Stimulated activated CD8-positive, alpha-beta memory T cell treated with anti-CD3 and anti-CD28 coated beads, Interleukin-4, amount 100 ng/mL, for 4 hours (primary cell): ENCODE data around the gene ORMDL1.

Experiments used
- DNase-seq, 2 donors: peaks; one replicate each; pipeline ENCODE4 v3.0.0-alpha.2; 2020; ENCODE audit warnings: low read depth in 2 of 2, low spot score in 1 of 2

The ORMDL1 gene, protein sequence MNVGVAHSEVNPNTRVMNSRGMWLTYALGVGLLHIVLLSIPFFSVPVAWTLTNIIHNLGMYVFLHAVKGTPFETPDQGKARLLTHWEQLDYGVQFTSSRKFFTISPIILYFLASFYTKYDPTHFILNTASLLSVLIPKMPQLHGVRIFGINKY

DNA sequence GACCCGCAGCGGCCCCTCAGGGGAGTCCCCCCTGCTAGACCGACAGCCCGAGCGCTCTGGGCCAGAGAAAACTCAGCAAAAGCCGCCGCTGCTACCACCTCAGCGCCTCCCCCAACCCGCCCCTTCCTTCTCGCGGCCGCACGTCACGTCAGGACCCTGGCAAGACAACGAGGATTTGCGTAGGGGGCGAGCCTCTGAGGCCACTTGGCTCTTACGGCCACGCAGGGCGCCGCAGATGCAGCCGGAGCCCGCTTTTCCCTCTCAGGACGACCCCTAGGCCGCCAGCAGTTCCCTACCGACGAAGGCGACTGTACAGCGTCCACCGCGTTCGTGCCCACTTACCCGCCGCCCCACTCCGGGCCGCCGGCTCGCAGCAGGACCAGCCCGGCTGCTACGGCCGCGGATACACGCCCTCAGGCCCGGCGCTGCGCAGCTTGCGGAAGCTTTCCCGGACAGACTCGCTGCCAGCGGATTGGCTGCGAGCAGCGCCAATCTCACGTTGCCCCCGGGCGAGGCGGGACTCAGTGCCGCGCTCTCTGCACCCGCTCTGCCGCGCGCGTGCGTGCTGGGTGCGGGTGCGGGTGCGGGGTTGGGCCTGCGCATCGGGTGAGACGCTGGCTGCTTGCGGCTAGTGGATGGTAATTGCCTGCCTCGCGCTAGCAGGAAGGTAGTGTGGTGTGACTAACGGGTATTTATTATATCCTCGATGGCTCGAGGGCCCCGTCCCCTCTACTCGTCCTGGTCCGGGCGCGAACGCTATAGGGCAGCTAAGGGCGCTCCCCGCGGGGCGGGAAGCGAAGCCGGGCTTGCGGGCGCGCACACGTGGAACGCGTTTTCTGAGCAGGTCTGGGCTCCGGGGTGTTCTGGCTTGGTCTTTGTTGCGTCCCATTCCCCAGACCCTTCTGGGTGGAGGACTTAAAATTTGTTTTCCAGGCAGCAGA lies at the start of gene ORMDL1, which contains the start of gene PMS1:
ORMDL1 (minus strand) TSS at position 413 of the 941 bp plus-strand sequence. CDS start 1,744 bp downstream, outside the sequence.
PMS1 (plus strand) TSS at position 524 of the 941 bp plus-strand sequence. CDS start 7,360 bp downstream, outside the sequence.
- peak; percentile 77 to 90 for DNase-seq

DNA sequence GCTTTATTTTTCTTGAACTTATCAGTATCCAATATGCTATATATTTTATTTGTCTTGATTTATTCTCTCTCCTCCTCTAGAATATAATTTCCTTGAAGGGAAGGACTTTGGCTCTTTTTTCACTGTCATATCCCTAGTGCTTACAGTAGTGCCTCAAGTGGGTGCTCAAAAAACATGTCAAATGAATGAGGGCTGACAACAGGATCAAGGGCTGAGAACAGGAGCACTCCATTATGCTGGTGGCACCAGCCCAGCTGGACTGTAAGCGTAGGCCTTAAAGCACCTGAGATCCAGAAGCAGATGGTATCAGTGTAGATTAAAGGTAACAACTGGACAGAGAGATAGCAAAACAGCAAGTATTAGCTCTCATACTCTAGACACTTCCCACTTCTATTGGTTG lies 46.4 kb upstream of the ORMDL1 start:
- DNase-seq = no peak

DNA sequence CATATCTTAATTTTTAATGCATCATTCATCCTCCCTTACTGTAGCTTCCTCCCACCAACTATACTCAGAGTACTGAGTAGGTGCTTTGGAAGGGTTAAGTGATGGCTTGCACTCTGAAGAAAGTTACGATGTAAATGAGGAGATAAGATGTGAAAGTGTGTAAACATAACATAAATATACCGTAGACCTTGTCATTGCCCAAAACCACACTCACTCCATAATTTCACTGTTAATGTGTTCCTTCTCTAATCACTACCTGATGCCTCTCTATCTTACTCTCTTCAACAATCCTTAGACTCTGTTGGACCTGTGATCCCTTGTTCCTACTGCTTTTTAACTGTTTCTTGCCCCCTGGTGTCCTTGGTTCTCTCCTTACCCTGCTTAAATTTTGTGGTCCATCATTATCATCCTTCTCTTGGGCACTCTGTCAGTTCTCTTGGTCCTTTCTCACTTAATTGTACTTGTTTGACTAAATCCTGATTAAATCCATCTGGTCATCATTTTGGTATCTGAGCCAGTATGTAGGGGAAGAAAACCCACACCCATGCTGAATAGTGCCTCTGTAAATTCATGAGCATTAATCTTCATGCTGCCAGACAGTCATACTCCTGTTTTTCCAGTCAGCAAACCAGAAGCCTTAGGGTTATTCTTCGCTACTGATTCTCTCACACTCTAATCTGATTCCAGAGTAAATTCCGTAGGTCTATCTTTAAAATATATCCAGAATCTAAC lies 45.1 kb upstream of the ORMDL1 start:
- no peak for DNase-seq

DNA sequence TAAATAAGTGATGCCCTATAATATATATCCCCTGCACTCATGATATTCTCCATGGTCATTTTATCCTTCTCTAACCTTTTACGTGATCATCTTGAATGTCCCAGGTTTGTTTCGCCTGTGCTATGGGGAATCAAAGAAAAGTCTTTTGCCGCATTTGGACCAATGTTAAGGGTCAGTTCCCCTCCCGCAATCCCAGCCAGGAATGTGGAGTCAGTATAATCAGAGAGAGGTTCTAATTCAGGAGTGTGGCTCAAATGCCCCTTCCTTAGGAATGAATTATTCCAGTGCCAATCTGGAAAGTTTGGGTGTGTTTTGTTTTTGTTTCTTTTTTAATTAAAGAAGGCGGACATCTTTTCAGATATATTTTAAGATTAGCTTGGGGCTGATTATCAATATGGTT lies 41.9 kb upstream of the ORMDL1 start:
- DNase-seq = no peak

GRCh38 chr2:189824694-189825396 lies 40.7 kb upstream of the ORMDL1 start:
- no peak for DNase-seq

- DNase-seq = no peak
These were observed 38.0 kb upstream of the ORMDL1 start for GRCh38 chr2:189821953-189822748.

DNA sequence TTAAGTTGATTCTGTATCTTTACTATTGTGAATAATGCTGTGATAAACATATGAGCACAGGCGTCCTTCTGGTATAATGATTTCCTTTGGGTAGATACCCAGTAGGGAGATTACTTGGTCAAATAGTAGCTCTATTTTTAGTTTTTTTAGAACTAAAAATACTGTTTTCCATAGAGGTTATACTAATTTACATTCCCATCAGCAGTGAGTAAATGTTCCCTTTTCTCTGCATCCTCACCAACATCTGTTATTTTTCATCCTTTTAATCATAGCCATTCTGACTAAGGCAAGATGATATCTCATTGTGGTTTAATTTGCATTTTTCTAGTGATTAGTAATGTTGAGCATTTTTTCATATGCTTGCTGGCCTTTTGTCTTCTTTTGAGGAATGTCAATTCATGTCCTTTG lies 35.2 kb upstream of the ORMDL1 start:
- DNase-seq = no peak

- no peak for DNase-seq
These were observed 34.3 kb upstream of the ORMDL1 start for GRCh38 chr2:189818249-189819038.

GRCh38 chr2:189803431-189803830 lies 19.3 kb upstream of the ORMDL1 start:
- no peak for DNase-seq

DNA sequence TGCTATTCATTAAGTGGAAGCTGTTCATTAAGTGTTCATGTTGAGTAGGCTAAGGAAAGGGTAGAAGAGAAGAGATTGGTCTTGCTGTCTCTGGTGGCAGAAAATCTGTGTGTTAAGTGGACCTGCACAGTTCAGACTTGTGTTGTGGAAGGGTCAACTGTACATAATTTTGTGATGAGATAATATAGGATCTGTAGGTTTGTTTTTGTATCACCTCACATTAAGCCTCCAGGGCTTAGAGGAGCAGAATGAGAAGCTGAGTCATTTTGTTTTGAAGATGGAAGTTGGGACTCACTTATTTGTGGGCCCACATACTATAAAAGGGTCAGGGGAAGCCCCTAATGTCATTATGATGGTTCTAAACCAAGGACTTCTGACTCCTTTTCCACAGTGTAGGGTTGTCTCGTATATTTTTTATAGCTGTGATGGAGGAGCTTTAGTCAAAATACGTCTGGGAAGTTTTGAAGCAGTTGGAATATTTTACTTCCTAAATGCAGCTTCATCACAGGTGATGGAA lies 18.3 kb upstream of the ORMDL1 start:
- no peak for DNase-seq

GRCh38 chr2:189799531-189799930 lies 15.4 kb upstream of the ORMDL1 start:
- DNase-seq = no peak

DNA sequence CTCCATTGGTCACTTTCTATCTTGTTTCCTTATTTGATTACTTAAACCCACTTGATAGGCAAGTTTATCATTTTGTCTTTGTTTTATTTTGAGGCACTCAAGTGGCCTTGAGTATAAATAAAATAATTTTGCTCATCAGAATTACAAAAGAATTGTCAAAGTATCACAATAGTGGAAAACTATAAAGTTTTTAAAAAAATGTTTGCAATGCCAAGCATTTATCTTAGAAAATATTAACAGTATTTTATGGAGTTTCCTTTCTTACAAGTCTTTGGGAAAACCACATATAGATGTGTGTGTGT lies 14.8 kb upstream of the ORMDL1 start:
- no peak for DNase-seq

GRCh38 chr2:189798312-189799029 lies 14.3 kb upstream of the ORMDL1 start:
- DNase-seq = no peak

- DNase-seq = no peak
These were observed 13.8 kb upstream of the ORMDL1 start for GRCh38 chr2:189797902-189798301.

- DNase-seq = no peak
These were observed 10.2 kb upstream of the ORMDL1 start for GRCh38 chr2:189794310-189794709.

DNA sequence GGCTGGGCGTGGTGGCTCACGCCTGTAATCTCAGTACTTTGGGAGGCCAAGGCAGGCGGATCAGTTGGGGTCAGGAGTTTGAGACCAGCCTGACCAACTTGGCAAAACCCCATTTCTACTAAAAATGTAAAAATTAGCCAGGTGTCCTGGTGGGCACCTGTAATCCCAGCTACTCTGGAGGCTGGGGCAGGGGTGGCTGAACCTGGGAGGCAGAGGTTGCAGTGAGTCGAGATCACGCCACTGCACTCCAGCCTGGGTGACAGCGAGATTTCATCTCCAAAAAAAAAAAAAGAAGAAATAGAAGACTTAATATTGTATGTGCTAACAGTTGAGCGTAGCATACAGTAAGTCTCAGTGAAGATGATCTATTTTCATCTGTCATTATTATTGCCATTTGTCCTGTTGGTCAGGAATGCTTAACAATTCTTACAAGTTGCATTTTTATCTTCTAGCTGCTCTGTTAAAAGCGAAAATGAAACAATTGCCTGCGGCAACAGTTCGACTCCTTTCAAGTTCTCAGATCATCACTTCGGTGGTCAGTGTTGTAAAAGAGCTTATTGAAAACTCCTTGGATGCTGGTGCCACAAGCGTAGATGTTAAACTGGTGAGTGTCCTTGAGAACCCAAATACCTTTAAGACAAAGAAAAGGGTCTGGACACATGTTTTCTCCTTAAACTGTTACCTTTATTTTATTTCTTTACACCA lies 7.4 kb upstream of the ORMDL1 start:
- no peak for DNase-seq

DNA sequence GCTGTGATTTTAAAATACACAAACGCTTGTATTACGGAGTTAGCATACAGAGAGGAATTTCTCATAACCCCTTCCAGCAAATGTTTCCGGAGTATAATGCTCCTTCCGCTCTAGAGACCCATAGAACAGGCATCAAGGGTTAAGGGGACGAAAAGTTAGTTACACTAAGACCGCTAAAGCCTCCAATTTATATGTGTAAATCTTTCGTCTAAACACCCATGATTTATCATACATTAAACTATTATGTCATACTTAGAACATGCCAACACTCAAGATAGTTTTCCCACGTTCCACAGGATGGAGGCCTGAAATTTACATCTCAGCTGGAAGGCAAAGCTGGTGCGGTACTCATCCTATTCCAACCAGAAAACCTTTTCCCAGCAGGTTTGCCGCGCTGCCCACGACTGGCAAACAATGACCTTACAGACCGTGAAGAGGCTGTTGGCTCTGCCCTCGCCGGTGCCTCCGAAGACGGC lies 650 bp downstream of the ORMDL1 start:
- DNase-seq = no peak

- DNase-seq = no peak
These were observed 1.9 kb downstream of the ORMDL1 start for GRCh38 chr2:189782221-189782671.
